ENCODE results near the gene ZBTB46.

ZBTB46 gene

DNA sequence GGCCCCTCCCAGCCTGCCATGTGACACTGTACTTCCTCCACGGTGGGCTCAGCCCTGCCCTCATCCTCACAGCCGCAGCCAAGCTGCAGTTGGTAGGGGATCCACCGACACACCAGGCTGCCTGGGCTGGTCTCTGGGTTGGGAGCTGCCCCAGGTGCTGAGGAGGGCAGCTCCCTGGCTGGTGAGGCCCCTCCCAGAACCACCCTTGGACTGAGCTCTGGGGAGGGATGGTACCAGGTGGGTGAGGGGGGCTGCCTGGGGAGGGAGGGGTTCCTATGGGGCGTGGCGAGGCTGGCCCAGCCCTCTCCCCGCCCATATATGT lies 134.8 kb downstream of the ZBTB46 start:
- no peak for DNase-seq (ENCODE audit: low read depth in 2 of 2)

- DNase-seq (ENCODE audit: low read depth in 2 of 2): no peak
Observed at GRCh38 chr20:63695424-63696305, 135.4 kb downstream of the ZBTB46 start.

DNA sequence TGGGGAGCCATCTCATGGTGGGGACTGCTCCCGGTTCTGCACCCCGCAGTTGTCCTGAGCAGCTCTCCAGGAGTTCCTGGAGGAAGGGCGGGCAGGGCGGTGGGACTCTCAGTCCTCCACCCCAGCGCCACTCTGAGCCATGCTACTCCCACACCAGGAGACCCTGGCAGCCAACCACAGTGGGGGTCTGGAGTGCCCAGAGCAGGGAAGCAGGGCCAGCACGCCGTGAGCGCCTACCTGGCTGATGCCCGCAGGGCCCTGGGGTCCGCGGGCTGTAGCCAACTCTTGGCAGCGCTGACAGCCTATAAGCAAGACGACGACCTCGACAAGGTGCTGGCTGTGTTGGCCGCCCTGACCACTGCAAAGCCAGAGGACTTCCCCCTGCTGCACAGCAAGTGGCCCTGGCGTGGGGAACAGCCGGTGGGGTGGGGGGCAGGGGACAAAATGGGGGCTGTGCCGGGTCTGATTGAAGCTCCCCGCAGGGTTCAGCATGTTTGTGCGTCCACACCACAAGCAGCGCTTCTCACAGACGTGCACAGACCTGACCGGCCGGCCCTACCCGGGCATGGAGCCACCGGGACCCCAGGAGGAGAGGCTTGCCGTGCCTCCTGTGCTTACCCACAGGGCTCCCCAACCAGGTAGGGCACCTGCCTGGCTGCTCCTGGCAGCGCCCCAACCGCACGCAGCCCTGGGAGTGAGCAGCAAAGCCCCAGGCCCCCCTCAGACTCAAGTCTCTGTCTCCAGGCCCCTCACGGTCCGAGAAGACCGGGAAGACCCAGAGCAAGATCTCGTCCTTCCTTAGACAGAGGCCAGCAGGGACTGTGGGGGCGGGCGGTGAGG lies 136.3 kb downstream of the ZBTB46 start:
- DNase-seq (ENCODE audit: low read depth in 2 of 2): no peak

DNA sequence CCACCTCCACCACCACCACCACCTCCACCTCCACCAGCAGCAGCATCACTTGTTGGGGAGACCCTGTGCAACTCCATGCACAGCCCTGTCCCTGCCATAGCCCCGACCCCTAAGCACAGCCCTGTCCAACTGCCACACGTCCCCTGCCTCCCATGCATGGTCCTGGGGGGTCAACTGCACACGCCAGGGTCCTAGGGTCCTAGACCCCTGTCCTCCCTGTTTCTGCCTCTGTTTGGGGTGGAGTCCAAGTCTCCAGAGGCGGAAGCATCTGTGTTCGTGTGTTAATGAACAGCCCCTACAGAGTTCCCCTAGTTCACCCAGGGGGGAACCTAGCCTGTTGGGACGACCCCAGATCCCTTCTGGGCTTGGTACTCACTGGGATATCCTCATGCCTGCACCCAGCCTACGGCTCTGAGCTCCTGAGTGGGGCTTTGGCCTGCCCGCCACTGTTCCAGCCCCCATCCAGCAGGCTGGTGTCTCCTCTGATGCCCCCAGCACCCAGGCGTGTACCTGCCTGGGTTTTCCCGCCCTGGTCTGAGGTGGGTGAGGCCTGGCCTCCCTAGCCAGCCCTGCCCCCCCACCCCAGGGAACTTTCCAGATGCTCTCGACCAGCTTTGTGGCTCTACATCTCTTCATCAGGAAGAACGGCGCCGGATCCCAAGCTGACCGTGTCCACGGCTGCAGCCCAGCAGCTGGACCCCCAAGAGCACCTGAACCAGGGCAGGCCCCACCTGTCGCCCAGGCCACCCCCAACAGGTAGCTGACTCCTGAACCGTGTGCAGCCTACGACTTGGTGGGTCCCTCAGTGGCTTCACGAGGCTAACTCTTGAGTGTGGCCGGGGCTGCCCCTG lies 137.1 kb downstream of the ZBTB46 start:
- DNase-seq (ENCODE audit: low read depth in 2 of 2): no peak

All from stimulated activated CD8-positive, alpha-beta memory T cell treated with anti-CD3 and anti-CD28 coated beads, Interleukin-7, amount 100 ng/mL, for 1 hour (primary cell).